NCI-H82 treated with DMSO at 0.1 percent for 48 hours (cell line): Measurements from ENCODE around the gene KYAT1.

ENCODE experiments used
- DNase-seq: peaks from one replicate; lab custom pipeline; 2025; ENCODE audit not compliant: unreplicated experiment; lab: John Stamatoyannopoulos, UW

The KYAT1 gene

GRCh38 chr9:128909859-128910258 is 28.1 kb upstream of the KYAT1 start:
- DNase-seq, result no peak

- no peak for DNase-seq
These were observed 26.6 kb upstream of the KYAT1 start for GRCh38 chr9:128908372-128908771.

- DNase-seq, result no peak
These were observed 25.0 kb upstream of the KYAT1 start for GRCh38 chr9:128906741-128907140.

- no peak for DNase-seq
These were observed 24.2 kb upstream of the KYAT1 start for GRCh38 chr9:128905964-128906363.

DNA sequence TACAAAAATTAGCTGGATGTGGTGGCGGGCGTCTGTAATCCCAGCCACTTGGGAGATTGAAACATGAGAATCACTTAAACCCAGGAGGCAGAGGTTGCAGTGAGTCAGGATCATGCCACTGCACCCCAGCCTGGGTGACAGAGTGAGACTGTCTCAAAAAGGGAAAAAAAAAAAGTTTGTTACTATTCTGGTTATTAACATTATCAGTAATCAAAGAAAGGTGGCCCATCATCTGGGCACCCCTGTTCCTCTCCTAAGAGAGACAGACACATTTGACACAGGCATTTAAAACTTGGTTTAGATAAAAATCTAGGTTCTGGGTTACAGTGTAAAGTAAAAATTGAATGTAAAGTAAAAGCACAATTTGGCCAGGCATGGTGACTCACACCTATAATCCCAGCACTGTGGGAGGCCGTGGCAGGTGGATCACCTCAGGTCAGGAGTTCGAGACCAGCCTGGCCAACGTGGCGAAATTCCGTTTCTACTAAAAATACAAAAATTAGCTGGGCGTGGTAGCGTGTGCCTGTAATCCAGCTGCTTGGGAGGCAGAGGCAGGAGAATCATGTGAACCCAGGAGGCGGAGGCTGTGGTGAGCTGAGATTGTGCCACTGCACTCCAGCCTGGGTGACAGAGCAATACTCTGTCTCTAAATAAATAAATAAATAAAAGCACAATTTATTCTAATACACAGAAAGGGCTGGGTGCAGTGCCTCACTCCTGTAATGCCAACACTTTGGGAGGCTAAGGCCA is 22.3 kb upstream of the KYAT1 start:
- DNase-seq, result no peak

GRCh38 chr9:128903079-128903461 is 21.3 kb upstream of the KYAT1 start:
- no peak for DNase-seq

GRCh38 chr9:128902351-128903078 is 20.8 kb upstream of the KYAT1 start:
- no peak for DNase-seq

- no peak for DNase-seq
These were observed 20.1 kb upstream of the KYAT1 start for GRCh38 chr9:128901822-128902221.

DNA sequence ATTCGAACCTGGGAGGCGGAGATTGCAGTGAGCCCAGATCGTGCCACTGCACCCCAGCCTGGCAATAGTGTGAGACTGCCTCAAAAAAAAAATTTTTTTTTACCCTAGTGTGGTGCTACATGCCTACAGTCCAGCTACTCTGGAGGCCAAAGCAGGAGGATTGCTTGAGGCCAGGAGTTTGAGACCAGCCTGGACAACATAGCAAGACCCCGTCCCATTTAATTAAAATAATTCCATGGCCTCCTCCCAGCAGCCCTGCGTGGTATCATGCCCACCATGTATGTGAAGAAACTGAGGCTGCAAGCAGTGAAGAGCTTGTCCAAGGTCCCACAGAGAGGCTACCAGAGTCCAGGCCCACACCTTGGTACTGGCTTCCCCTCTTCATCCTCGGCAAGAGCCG is 19.6 kb upstream of the KYAT1 start:
- DNase-seq, result no peak

DNA sequence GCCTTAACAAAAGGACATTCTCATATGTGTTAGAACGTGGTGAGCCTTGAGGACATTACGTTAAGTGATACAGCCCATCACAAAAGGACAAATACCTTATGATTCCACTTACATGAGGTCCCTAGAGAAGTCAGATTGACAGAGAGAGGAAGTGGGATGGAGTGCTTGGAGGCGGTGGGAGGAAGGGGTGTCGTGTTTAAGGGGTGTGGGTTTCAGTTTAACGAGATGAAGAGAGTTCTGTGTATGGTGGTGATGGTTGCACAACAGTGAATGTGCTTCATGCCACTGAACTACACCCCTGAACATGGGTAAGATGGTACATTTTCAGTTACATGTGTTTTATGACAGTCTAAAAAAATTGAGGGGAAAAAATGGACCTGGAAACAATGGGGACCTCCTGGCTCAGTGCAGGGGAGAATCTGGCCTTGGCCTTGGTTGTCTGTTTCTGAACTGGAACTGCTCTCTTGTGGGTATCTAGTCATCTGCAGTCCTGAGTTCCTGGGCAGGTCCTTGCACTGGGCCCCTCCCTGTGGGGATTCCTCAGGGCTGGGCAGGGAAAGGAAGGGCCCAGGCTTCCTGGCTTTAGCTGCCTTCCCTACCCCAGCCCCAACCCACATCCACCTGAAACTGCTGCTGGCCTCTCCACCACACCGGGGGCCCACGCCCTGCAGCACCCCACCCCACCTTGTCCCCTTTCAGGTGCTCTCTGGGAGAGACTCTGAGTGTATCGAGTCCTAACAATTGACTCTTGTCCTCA is 18.0 kb upstream of the KYAT1 start:
- DNase-seq, result no peak

DNA sequence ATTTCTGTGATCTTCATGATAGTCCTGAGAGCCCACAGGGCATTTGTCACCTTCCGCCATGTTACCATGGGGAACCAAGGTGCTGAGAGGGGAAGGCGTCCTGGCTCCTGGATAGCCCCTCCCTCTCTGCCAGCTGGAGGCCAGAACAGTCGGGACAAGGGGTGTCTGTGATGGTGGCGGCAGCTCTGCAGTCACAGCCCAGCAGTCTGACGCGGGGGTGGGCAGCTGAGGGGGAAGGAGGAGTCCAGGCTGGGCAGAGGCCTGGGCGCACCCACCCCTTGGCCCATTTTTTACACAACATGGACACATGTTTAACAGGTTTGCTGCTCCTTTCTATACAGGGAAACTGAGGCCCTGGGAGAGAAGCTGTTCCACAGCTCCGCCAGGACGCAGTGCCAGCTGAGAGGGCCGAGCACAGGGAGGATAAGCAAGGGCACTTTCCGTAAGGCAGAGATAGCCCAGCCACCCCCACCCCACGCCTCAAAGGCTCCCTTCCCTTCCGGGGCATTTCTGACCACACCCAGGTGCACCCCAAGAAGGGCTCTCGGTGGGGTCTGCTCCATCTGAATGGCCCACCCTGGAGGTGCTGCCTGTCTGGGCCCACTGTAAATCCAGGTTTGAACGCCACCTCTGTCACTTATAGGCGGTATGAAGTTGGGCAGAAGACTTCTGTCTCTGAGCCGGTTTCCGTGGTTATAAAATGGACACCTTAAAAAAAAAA is 17.3 kb upstream of the KYAT1 start:
- DNase-seq, result no peak

DNA sequence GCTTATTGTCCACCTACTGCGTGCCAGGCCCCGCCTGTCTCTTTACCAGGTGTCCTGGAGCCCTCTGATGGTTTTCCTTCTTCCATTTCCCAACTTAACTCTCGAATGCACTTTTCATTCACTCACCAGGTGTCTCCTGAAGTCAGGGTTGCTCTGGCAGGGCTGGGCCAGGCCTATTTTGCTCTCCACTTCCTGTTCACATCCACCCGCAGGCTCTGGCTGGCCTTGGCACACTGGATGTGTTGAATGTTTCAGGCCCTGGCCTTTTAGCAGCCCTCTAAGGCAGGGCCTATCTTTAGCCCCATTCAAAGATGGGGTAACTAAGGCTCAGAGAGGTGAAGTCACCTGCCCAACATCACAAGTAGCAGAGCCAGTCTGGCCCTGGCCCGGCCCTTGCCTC is 16.6 kb upstream of the KYAT1 start:
- no peak for DNase-seq

GRCh38 chr9:128895556-128895955 is 13.8 kb upstream of the KYAT1 start:
- no peak for DNase-seq

DNA sequence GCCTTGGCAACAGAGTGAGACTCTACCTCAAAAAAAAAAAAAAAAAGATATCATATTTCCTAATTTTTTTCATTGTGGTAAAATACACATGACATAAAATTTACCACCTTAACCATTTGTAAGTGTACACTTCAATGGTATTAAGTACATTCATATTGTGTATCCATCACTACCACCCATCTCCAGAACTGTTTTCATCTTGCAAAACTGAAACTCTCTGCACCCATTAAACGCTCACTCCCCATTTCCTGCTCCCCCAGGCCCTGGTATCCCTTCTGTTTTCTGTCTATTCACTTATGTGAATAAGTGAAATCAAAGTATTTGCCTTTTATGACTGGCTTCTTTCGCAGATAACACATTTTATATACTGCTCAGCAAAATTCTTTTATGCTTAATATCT is 13.0 kb upstream of the KYAT1 start:
- DNase-seq, result no peak

GRCh38 chr9:128893354-128893753 is 11.6 kb upstream of the KYAT1 start:
- DNase-seq, result no peak

GRCh38 chr9:128892221-128892921 is 10.6 kb upstream of the KYAT1 start:
- no peak for DNase-seq

- DNase-seq, result no peak
These were observed 9.8 kb upstream of the KYAT1 start for GRCh38 chr9:128891321-128892220.

GRCh38 chr9:128887914-128888350 is 6.2 kb upstream of the KYAT1 start:
- DNase-seq, result no peak

- DNase-seq, result no peak
These were observed 5.3 kb upstream of the KYAT1 start for GRCh38 chr9:128887049-128887448.
